ENCODE results near the gene CPED1.

CPED1 gene

DNA sequence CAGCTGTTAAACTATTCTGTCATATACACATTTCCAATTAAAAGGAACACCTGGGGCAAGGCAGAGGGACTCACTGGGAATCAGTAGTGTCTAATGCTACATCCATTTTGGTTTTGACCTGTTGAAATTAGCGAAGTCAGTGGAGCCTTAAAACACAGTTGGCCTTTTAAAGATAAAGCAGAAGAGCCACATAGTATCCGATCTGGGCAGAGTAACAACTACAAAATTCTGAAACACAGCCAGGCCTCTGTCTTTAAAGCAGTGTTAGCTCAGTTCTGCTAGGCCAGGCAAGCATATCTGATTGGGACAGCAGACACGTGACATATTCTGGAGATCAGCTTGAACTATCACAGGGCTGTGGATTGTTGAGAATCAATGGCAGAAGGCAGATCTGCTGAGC, 222.7 kb downstream of the CPED1 start:
- Histone ChIP-seq H3K27me3 (ENCODE audit: insufficient read depth, low read length) (no peaks in the 10 kb centered on the region), H3K9me3 (ENCODE audit: low read length) (no peaks in the 10 kb centered on the region), H4K20me1 (ENCODE audit: insufficient read depth, low read length) (no peaks in the 10 kb centered on the region), H3K79me2 (ENCODE audit: insufficient read depth, low read length) (no peaks in the 10 kb centered on the region), H3K4me3 (ENCODE audit: low read depth, low read length, poor library complexity, severe bottlenecking) (no peak overlapping the region), H3K9ac (ENCODE audit: low read length) (no peak overlapping the region), H2AFZ (ENCODE audit: low read length) (peak overlapping the region; percentile 30; the same call in 1 of the 2 replicates), H3K4me1 (ENCODE audit: insufficient read depth, low read length, severe bottlenecking) (peaks cover 5% of the 10 kb centered on the region), H3K9me2 (ENCODE audit: low read depth, low read length) (no peaks in the 10 kb centered on the region), H3K36me3 (ENCODE audit: insufficient read depth, low read length) (no peaks in the 10 kb centered on the region), H3K4me2 (ENCODE audit: low read length) (no peak overlapping the region), H3F3A (ENCODE audit: insufficient read depth, low read length) (no peaks in the 10 kb centered on the region), H3K27ac (ENCODE audit: low read depth, low read length, poor library complexity, severe bottlenecking) (no peak overlapping the region)
- no peak for TF ChIP-seq EZH2 (IDR thresholded peaks at IDR 0.05; ENCODE audit: borderline replicate concordance, low read length)
- TF ChIP-seq, protein P1, sequence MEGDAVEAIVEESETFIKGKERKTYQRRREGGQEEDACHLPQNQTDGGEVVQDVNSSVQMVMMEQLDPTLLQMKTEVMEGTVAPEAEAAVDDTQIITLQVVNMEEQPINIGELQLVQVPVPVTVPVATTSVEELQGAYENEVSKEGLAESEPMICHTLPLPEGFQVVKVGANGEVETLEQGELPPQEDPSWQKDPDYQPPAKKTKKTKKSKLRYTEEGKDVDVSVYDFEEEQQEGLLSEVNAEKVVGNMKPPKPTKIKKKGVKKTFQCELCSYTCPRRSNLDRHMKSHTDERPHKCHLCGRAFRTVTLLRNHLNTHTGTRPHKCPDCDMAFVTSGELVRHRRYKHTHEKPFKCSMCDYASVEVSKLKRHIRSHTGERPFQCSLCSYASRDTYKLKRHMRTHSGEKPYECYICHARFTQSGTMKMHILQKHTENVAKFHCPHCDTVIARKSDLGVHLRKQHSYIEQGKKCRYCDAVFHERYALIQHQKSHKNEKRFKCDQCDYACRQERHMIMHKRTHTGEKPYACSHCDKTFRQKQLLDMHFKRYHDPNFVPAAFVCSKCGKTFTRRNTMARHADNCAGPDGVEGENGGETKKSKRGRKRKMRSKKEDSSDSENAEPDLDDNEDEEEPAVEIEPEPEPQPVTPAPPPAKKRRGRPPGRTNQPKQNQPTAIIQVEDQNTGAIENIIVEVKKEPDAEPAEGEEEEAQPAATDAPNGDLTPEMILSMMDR (IDR thresholded peaks at IDR 0.05; ENCODE audit: low read length) = no peak

DNA sequence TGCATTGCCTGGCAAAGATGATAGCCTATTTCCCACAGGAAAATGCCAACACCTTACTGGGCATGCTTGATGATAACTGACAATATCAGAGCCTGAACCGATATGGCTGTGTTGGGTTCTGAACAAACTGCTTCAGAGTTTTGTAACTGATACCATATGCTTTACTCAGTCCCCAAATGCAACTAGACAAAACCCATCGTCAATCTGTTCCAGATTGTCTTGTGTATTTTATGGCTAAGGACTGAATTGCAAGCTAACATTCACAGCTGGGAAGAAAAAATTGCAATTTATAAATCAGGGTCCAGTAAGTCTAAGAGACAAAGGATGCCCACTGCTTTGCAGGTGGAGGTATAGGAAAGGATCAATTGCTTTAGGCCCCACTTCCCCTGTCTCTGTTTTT, 223.5 kb downstream of the CPED1 start:
- no peaks in the 10 kb centered on the region for H3K36me3 ChIP-seq (ENCODE audit: insufficient read depth, low read length)
- H3K27ac ChIP-seq (ENCODE audit: low read depth, low read length, poor library complexity, severe bottlenecking) = no peak overlapping the region
- no peak overlapping the region for H3K9ac ChIP-seq (ENCODE audit: low read length)
- no peak overlapping the region for H2AFZ ChIP-seq (ENCODE audit: low read length)
- TF ChIP-seq EZH2 (IDR thresholded peaks at IDR 0.05; ENCODE audit: borderline replicate concordance, low read length) = no peak
- TF ChIP-seq, protein P1 (IDR thresholded peaks at IDR 0.05; ENCODE audit: low read length) = no peak
- no peaks in the 10 kb centered on the region for H3F3A ChIP-seq (ENCODE audit: insufficient read depth, low read length)
- H3K79me2 ChIP-seq (ENCODE audit: insufficient read depth, low read length) = no peaks in the 10 kb centered on the region
- no peak overlapping the region for H3K4me3 ChIP-seq (ENCODE audit: low read depth, low read length, poor library complexity, severe bottlenecking)
- no peaks in the 10 kb centered on the region for H4K20me1 ChIP-seq (ENCODE audit: insufficient read depth, low read length)
- no peaks in the 10 kb centered on the region for H3K9me3 ChIP-seq (ENCODE audit: low read length)
- H3K27me3 ChIP-seq (ENCODE audit: insufficient read depth, low read length) = no peaks in the 10 kb centered on the region
- H3K9me2 ChIP-seq (ENCODE audit: low read depth, low read length) = no peaks in the 10 kb centered on the region
- H3K4me2 ChIP-seq (ENCODE audit: low read length) = no peak overlapping the region
- peaks cover 5% of the 10 kb centered on the region for H3K4me1 ChIP-seq (ENCODE audit: insufficient read depth, low read length, severe bottlenecking)

DNA sequence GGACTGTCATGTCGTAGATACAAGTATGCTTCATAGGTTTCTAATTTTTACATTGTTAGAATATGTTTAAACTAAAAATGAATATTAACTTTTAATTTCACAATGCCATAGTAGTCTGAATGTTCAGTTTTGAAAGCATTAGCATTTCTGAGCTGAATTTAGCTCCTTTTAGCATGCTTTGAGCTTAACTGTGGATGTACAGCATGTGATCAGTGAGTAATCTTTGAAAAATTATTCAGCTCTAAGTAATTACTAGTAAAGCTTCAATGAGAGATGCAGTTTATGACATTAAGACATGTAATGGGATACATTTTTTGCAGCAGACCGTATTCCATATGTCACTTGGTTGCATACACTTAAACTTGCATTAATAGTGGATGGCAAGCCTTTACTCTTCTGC, 226.1 kb downstream of the CPED1 start:
- Histone ChIP-seq H3K27me3 (ENCODE audit: insufficient read depth, low read length) (no peaks in the 10 kb centered on the region), H3K36me3 (ENCODE audit: insufficient read depth, low read length) (no peaks in the 10 kb centered on the region), H3F3A (ENCODE audit: insufficient read depth, low read length) (no peaks in the 10 kb centered on the region), H3K4me3 (ENCODE audit: low read depth, low read length, poor library complexity, severe bottlenecking) (no peak overlapping the region), H2AFZ (ENCODE audit: low read length) (no peak overlapping the region), H4K20me1 (ENCODE audit: insufficient read depth, low read length) (no peaks in the 10 kb centered on the region), H3K9me3 (ENCODE audit: low read length) (no peaks in the 10 kb centered on the region), H3K9ac (ENCODE audit: low read length) (no peak overlapping the region), H3K79me2 (ENCODE audit: insufficient read depth, low read length) (no peaks in the 10 kb centered on the region), H3K9me2 (ENCODE audit: low read depth, low read length) (no peaks in the 10 kb centered on the region), H3K4me1 (ENCODE audit: insufficient read depth, low read length, severe bottlenecking) (peaks cover 5% of the 10 kb centered on the region), H3K27ac (ENCODE audit: low read depth, low read length, poor library complexity, severe bottlenecking) (no peak overlapping the region), H3K4me2 (ENCODE audit: low read length) (no peak overlapping the region)
- TF ChIP-seq, protein P1 (IDR thresholded peaks at IDR 0.05; ENCODE audit: low read length) = no peak
- no peak for TF ChIP-seq EZH2 (IDR thresholded peaks at IDR 0.05; ENCODE audit: borderline replicate concordance, low read length)

Measured in OCI-LY1 (cell line).